ENCODE results near the gene PGP.

Gene PGP

DNA sequence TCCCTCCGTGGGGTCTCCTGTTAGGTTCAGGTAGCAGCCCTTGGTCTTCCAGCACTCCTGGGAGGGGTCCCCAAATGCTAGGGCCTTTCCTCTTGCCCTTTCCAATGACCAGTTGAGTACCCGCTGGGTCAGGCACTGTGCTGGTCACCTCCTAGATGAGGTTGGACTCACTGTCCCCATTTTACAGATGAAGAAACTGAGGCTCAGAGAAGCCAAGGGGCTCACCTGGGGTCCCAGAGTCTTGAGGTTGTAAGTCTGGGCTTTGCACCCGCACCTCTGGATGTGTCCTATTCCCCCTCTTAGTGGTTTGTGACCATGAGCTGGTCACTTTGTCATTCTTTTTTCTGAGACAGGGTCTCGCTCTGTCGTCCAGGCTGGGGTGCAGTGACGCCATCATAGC is 16.9 kb downstream of the PGP start:
- no peak for DNase-seq

- DNase-seq: no peak
Observed at GRCh38 chr16:2196981-2197511, 17.6 kb downstream of the PGP start.

- no peak for DNase-seq
Observed at GRCh38 chr16:2196162-2196980, 18.3 kb downstream of the PGP start, which contains the start of gene CASKIN1. TSS of gene CASKIN1 (minus strand) at chr16:2196605. CDS start at chr16:2196432, 173 bp downstream.

DNA sequence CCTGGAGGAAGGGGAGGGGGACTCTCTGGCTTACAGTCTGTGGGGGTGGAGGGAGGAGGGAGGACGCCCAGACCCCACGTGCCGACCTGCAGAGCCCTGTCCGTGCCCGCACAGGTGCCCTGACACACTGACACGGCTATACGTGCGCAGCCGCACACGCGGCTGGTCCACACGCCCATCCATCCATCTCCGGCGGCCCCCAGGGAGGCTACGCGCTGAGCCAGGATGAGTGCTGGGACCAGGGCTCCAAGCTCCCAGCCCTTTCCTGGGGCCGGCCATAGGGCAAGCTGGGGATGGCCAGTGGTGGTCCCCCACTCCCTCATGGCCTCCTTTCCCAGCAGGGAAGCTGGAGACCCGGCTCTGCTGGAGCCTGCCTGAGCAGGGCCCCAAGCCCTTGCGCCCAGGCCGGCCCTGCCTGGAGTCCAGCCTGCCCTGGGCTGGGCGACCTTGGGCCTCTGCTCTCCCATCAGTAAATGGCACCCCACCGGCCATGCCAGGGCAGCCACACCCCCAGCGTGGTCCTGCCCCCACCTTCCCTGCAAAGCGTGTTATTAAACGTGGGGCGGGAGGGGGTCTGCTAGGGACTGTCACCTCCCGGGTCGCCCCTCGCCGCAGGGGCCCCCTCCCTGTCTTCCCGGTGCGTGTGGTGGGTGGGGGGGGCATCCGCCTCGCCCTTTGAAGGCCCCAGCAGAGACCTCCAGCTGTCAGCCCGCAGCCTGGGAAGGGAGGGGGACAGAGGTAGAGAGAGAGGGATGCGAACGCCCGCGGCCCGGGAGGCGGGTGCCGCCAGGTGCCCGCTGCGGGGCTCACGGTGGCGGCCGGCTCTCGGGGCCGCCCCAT is 19.1 kb downstream of the PGP start:
- DNase-seq: no peak

DNA sequence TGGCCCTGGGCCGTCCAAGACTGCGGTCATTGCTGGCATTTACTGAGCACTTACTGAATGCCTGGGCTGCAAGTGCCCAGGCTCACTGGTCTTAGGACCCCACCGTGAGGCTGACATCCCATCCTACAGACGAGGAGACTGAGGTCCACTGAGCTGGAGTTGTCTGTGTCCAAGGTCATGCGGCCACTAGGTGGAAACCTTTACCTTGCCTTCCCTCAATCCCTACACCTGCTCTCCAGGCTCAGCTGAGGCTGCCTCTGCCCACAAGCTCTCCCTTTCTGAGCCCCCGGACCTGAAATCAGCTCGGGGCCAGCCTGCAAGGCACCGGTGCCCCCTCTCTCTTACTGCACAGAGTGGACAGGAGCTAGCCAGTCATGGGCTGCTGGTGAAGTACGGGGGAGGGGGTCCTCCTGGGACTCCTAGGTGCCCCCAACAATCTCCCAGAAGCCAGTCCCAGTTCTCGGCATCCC is 19.8 kb downstream of the PGP start:
- DNase-seq: peak; percentile 44

- DNase-seq: peak; percentile 57
Observed at GRCh38 chr16:2194166-2194834, 20.3 kb downstream of the PGP start.

DNA sequence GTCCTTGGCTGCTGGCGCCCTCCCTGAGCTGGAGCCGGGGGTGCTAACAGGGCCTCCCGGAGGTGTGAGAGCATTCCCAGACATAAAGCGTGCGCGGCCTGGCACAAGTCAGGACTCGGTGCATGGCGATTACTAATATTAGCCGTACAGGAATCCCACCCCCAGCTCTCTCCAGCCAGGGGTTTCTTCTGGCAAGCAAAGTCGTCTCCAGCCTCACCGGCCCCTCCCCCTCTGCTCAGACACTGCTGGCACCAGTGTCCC is 23.3 kb downstream of the PGP start:
- DNase-seq: no peak

GRCh38 chr16:2190659-2191445 is 23.8 kb downstream of the PGP start:
- no peak for DNase-seq

- DNase-seq: no peak
Observed at GRCh38 chr16:2190002-2190658, 24.5 kb downstream of the PGP start.

- DNase-seq: no peak
Observed at GRCh38 chr16:2189252-2189893, 25.3 kb downstream of the PGP start.

- no peak for DNase-seq
Observed at GRCh38 chr16:2188395-2188794, 26.2 kb downstream of the PGP start.

GRCh38 chr16:2187212-2187611 is 27.4 kb downstream of the PGP start:
- no peak for DNase-seq

DNA sequence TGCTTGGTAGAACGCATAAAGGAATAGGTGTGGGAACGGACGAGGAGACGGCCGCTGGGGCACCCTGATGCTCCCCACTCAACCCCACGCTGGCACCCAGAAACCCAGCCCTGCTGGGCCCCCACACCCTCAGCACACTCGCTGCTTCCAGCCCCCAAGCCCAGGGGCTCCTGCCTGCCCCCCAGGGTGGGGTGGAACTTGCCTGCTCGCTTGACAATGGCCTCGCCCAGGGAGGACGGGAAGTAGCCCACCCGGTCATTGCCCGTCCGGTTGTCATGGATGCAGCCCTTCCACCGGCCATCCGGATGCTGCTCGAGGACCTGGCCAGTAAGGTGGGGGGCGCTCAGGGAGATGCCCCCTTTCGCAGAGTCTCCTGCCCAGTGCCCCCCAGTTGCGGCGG is 28.1 kb downstream of the PGP start:
- no peak for DNase-seq

- DNase-seq: no peak
Observed at GRCh38 chr16:2186064-2186463, 28.6 kb downstream of the PGP start.

DNA sequence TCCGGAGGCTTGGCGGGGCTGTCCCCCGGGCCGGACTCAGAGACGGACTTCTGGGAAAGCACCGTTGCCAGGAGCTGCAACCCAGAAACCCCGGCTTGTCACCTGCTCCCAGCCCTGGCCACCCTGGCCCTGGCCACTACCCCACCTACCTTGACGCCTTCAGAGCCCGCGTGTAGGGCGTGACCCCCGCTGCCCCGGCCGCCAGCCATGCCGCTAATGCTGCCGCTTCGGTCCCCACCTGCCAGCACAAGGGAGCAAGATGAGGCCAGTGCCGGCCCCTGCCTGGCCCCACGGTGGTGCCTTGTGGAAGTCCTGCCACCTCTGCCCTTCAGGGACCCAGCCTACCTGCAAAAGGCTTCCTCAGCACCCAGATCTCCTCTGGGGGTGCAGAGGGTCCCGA is 29.7 kb downstream of the PGP start:
- no peak for DNase-seq

DNA sequence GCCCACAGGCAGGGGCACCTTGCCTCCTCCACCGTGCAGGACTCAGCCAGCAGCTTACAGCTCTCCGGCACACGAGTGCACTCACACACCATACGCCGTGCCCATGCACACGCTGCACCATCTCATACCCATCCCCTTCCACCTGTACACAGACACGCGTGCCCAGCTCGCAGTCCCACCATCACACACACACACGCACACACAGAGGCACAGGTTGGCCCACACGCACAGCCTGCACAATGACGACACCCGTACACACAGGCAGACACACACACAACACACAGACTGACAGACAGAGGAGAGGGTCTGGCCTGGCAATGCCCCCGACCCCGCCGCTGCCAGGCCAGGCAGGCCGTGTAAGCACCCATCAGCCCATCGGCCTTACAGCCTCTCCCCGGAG is 30.3 kb downstream of the PGP start:
- no peak for DNase-seq

GRCh38 chr16:2183671-2184070 is 31.0 kb downstream of the PGP start:
- DNase-seq: no peak

DNA sequence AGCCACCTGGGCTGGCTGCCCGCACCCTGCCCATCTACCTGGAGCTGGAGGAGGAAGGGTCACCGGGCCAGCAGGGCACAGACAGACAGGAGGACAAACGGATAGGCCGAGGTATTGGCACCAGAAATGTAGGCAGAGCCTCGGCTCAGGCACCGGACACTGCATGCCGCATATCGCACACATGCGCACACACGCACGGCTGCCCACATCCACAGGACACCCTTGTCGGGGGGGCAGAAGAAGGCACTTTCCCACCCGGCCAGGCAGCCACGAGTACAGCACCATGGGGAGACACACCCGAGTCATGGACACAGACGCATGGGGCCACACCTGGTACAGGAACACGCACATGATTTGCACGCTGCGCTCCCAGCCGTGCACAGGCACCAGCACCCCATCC is 32.7 kb downstream of the PGP start:
- DNase-seq: no peak

DNA sequence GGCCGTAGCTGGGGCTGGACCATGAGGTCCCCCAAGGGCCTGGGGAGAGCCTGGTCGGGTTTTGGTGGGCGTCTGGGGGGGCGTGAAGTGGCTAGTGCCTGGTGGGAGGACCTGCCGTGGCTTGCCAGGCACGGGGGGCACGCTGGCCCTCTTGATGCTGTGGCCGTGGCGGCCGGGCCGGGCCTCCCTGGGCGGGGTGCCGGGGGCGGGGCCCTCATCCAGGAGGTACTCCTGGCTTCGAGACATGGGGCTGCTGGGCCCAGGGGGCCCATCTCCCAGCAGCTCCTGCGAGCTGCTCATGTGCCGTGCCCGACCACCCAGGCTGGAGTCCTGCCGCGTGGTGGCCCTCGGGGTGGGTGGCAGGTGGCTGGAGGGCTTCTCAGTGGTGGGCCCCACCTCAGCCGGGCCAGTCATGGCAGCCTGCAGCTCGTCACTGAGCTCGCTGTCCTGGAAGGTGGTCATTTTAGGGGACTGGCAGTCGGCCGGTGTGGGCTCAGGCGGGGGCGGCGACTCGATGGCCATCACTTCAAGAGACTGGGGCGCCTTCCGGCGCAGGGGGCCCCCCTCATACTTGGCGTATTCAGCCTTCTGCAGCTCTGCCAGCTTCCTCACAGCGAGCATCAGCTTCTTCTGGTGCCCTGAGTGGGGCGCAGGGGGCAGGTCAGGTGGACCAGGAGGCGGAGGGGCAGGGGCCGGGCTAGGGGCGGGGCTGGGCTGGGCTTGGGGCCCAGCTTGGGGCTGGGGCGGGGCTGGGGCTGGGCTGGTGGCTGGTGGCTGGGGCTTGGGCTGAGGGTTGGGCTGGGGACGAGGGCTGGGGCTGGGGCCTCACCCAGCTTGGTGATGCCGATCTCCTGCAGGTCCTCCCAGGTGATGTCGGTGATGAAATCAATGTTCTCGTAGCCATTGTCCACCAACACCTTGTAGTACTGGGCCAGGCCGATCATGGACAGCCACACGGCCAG is 33.4 kb downstream of the PGP start:
- DNase-seq: no peak

DNA sequence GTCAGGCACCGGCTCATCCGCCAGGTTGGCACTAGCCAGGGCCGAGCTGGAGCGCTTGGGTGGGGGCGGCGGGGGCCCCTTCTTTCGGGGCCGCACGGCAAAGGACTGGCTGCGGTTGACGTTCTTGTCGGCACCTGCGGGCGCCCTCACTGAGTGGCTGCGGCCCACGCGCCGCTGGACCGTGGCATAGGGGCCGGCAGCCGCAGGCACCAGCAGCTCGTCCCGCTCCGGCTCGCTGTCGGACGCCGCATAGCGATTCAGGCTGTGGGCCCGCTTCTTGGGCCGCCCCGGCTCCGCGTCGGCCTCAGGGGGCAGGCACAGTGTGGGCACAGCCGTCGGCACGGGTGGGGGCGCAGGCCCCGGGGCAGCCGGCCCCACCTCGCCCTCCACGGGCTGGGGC is 34.2 kb downstream of the PGP start:
- no peak for DNase-seq

All from EL (cell line).